GM21619 (cell line): ENCODE measurements around the gene BCAR1.
A peak's percentile ranks its signal among the peaks of the same experiment; 100 is the strongest.
"Not testable (repeated sequence)": the region's sequence is repeated elsewhere in the genome, so short reads cannot be mapped to it uniquely, and the experiment has no call there.

ENCODE experiments used
- ATAC-seq: cut with Tn5 transposase; IDR thresholded peaks from one replicate; pipeline ENCODE4 v1.9.1; 2021; ENCODE audit not compliant: unreplicated experiment

BCAR1 gene

DNA sequence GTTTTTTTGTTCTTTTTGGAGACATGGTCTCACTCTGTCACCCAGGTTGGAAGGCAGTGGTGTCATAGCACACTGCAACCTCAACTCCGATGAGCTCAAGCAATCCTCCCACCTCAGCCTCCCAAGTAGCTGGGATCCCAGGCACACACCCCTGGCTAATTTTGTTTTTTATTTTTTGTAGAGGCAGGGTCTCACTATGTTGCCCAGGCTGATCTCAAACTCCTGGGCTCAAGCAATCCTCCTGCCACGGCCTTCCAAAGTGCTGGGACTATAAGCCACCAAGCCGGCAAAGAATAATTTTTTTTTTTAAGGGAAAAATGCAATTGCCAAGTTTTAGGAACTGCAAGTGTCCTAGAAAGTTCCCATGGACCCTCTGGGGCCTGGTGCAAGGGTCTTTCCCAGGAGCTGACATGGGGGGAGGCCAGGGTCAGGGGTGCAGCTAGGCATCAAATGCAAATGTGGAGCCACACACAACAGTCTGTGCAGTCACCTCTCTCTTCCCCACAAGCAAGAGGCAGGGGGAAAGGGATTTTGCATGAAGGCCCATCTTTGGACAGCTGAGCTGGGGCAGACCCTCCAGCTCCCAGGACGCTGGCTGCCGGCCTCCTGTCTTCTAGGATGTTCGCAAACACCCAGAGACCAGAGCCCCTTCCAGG, 20.1 kb upstream of the BCAR1 start:
- ATAC-seq: no peak

- not testable (repeated sequence) for ATAC-seq
Measured at GRCh38 chr16:75269358-75269757, 17.9 kb upstream of the BCAR1 start.

GRCh38 chr16:75267631-75268264, 16.3 kb upstream of the BCAR1 start:
- ATAC-seq: no peak

DNA sequence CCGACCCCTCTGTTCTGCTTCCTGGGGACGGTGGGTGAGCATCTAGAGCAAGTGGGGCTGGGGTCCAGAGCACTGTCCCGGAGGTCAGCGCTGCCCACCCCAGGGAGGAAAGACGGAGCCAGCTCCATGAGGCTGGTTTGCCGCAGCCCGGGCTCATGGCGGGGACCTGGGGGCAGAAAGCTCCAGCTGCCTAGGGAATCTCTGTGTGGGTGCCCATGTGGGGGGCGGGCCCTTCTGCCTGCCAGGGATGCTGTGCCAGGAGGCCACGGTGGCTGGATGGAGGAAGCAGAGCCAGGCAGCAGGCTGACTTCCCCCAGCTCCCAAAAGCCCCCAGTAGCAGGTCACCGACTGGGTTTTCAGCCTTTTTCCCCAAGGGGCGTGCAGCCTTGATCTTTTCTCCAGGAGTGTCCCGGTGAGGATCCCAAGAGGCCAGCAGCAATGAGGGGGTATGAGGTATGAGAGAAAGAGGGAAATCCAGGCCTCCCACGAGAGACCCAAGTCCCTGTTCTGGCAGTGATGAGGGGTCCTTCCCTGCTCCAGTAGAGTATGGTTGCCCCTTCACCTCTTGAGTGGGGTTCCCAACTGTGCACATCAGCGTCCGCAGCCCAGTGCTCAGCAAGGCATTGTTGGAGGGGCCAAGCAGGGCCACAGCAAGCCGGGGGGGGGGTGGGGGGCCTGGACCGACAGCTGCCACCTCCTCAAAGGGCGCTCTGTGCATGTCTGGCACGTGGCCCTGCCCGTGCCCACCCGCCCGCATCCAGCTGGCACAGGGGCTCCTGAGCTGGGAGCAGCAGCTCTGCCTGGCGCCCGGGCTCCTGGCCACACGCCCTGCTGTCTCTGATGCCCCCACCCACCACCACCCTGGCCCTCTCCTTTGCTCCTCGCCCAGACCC, 15.6 kb upstream of the BCAR1 start:
- no peak for ATAC-seq

GRCh38 chr16:75265911-75266701, 14.7 kb upstream of the BCAR1 start:
- ATAC-seq: peak; percentile 68

GRCh38 chr16:75264999-75265910, 13.8 kb upstream of the BCAR1 start:
- peak; percentile 16 for ATAC-seq

GRCh38 chr16:75264457-75264998, 13.1 kb upstream of the BCAR1 start:
- ATAC-seq: no peak

GRCh38 chr16:75263963-75264445, 12.6 kb upstream of the BCAR1 start:
- ATAC-seq: no peak

GRCh38 chr16:75263291-75263962, 12.0 kb upstream of the BCAR1 start:
- ATAC-seq: no peak

DNA sequence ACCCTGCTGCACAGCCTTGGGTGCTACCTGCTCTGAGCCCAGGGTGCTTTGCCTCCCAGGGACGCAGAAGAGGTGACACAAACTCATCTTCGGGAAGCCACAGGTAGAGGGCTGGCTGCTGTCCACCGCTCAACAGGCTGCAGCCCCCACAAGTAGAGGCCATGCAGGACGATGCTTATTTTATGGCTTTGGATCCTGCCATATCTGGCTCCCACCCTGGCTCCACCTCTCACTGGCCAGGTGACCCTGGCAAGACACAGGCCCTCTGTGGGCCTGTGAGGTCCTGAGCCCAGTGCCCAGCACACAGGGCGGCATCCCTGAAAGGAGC, 11.3 kb upstream of the BCAR1 start:
- ATAC-seq: no peak

GRCh38 chr16:75262104-75262799, 10.8 kb upstream of the BCAR1 start:
- no peak for ATAC-seq

DNA sequence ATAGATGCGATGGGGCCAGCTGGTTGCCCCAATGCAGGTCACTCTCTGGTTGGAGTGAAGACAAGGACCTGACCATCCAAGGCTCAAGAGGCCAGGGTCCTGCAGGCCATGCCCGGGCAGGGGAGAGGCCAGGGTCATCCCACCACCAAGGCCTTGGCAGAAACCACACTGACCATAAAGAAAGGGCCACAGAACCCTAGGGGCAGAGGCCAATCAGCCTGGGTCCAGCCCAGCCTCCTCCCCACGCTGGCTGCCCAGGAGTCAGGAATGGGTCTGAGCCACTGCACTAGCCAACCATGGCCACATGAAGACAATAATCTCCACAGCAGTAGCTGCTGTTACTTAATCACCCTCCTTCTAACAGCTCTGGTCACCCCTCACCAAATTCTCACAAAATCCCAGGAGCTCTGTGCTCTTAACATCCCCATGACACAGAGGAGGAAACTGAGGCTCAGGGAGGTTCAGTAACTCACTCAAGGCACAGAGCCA, 10.2 kb upstream of the BCAR1 start:
- no peak for ATAC-seq

DNA sequence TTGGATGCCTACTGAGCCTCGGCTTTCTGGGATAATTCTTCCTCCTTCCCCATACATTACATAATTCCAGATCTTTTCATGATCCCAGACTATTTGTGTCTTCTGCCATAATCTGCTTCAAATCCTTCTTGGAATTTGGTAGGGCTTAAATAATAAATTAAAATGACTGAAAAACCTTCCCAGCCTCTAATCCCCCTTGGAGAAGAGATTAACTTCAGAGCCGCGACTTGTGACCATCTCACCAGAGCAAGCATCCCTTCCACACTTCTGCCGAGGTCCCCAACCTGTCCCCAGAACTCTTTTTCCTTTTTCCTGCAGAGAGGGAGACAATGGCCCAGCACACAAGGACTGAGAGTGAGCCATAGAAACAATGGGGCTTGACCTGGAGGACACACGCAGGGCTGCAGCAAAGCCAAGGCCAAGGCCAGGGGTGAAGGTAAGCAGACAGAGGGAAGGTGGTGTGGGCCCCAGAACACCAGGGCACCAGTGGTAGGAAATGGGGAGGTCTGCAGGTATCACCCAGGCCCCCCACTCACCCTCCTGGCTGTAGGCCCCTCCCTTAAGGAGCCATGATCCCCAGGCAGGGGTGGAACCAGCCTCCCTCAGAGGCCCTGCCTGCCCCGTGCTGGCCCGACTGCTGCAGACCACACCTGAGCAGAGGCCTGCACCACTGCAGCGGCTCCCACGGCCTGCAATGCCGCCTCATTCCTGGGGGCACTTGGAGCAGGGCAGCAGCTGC, 9.6 kb upstream of the BCAR1 start:
- no peak for ATAC-seq

GRCh38 chr16:75258807-75259141, 7.3 kb upstream of the BCAR1 start:
- no peak for ATAC-seq

DNA sequence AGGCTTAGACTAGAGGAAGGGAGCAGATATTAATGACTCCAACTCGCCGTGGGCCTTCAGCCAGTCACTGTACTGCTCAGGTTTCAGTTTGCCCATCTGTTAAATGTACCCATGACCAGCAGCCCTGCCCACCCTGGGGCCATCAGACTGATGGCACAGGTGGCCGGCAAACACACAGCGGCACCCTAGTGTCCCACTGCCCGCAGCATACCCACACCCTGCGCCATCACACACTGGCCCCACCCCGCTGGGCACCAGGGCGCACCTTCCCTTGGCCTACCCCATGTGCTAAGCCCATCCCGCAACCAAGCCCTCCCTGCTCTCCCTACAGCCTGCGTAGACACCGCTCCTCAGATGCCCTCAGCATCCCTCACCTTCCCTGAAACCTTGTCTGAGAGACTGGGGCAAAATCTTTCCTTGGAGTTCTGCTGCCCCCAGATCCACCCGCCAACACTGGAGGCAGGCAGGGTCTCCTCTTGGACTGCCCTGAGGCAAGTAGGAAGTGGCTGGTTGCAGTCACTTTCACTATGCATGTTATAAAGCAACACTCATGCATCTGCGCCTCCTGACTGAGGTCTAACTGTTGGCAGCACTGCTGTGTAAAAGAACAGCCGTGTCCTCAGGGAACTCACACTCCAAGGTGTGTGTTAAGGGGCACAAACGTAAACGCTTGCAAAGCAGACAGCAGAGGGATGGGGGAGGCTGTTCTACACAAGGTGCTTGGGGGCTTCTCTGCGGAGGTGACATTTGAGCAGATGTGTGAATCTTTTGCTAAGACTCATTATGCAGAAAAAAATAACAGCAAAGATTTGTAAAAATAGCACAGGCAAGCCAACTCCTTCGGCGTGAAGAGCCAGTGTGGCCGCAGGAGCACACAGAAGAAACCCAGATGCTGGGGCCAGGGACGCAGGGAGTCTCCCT, 6.7 kb upstream of the BCAR1 start:
- ATAC-seq: no peak

DNA sequence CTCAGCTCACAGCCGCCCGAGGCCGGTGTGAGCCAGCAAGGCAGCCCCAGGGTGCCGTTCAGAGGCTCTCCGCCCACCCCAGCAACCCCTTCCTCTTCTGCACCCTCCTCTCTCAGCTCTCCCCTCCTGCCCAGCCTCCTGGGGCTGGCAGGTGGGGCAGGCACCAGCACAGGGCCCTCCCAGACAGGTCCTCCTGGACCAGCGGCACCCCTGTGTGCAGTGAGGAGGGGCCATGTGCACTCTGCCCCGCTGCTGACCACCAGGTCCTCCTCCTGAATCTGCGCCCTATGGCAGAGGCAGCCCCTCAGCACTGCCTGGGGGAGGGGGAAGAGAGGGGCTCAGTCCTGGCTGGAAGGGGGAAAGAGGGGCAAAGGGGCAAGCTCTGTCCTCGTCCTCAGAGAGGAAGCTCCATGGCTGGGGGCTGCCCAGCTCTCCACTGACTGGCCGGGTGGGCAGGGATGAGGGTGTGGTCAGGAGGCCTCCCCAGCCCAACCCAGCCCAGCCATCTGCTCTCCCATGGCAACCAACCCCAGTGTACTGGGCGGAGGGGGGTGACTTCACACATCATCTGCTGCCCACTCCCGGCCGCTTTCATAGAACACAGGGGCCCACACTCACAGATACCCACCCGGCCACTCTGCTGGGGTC, 5.4 kb upstream of the BCAR1 start:
- ATAC-seq: no peak
